Tibial nerve (tissue), 4 donors: Measurements from ENCODE around the gene SMYD3. TPM values are rescaled to one million over a fixed set of nuclear protein-coding genes. Genes with fewer than 3 reads are reported as not detected.

Source experiments
- DNase-seq, 2 donors: peaks; one replicate each; pipeline ENCODE4 v3.0.0-alpha.2; 2019; ENCODE audit warnings: low spot score in 2 of 2
- H3K27ac ChIP-seq, 4 donors: fragments of 200-600 bp; sonication (generic) in 3 of 4; one replicate each; pipeline ENCODE4 v1.5.1; 2017 to 2019; ENCODE audit warnings: mild to moderate bottlenecking in 1 of 4
- H3K27me3 ChIP-seq, 2 donors: fragments of 200-600 bp; sonication (generic) in 1 of 2; one replicate each; pipeline versions ENCODE4 v1.5.1 to v1.6.0; 2017 to 2019
- H3K36me3 ChIP-seq, 3 donors: fragments of 200-600 bp; sonication (generic); one replicate each; pipeline ENCODE4 v1.5.1; 2018 to 2019
- H3K4me1 ChIP-seq, 4 donors: fragments of 200-600 bp; sonication (generic) in 3 of 4; one replicate each; pipeline ENCODE4 v1.5.1; 2017 to 2019
- H3K4me3 ChIP-seq, 4 donors: fragments of 200-600 bp; sonication (generic) in 3 of 4; one replicate each; pipeline ENCODE4 v1.5.1; 2017 to 2019; ENCODE audit warnings: mild to moderate bottlenecking in 1 of 4, moderate library complexity in 1 of 4
- H3K9me3 ChIP-seq, 4 donors: fragments of 200-600 bp; sonication (generic) in 3 of 4; one replicate each; pipeline ENCODE4 v1.5.1; 2017 to 2019
- EP300 ChIP-seq, 2 donors: sonication (generic); formaldehyde crosslinking; IDR thresholded peaks; one replicate each; pipeline ENCODE4 v1.6.1; 2017; ENCODE audit warnings: antibody characterized with exemption in 2 of 2, mild to moderate bottlenecking in 1 of 2
- POLR2A ChIP-seq, 2 donors: fragments of 450-650 bp; IDR thresholded peaks; one replicate each; pipeline ENCODE4 v1.6.1; 2017; ENCODE audit warnings: antibody characterized with exemption in 2 of 2, mild to moderate bottlenecking in 2 of 2, moderate library complexity in 2 of 2
- WGBS, 2 donors: methylation state at CpG; one replicate each; pipeline ENCODE4 v1.1.5; 2018; 5-methylcytosine and 5-hydroxymethylcytosine counted together
- total RNA-seq, 4 donors: library from RNA; depleted of rRNA; stranded (reverse); fragments of >200 nt; gene quantifications; one replicate each; pipeline ENCODE4 v1.1.0, GENCODE V29; 2016
- TF ChIP-seq, protein P1 (sequence below), 5 experiments: fragments of 200-600 bp in 3 of 5; fragments of 450-650 bp in 2 of 5; sonication (generic) in 3 of 5; IDR thresholded peaks; one replicate each; pipeline ENCODE4 v1.5.1; 2016 to 2019; ENCODE audit warnings: antibody characterized with exemption in 5 of 5, mild to moderate bottlenecking in 3 of 5, moderate library complexity in 2 of 5

The SMYD3 gene
- total RNA-seq, 4 donors from 2014 or later: 22.2 to 30.3 (median 27.0) TPM

DNA sequence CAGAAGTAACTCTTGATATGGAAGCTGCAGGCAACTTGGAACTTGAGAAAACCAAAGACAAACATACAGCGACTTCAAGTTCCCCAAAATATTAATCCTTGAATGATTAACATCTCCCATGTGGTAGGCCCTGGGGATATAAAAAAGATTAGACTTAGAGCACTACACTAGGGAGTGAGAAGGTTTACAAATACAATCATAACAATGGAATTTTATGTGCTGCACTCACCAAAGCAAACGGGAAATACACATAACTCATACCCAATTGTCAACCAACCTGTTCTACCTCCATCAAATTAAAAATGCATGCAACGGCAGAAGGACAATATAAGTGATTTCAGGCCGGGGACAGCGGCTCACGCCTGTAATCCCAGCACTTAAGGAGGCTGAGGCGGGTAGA is 3.7 kb downstream of the SMYD3 start:
- H3K4me3 ChIP-seq: no peak overlapping the region
- no peaks in the 10 kb centered on the region for H3K27me3 ChIP-seq
- H3K36me3 ChIP-seq: no peaks in the 10 kb centered on the region
- H3K9me3 ChIP-seq: no peaks in the 10 kb centered on the region
- TF ChIP-seq POLR2A (IDR thresholded peaks at IDR 0.05) (no peak), EP300 (IDR thresholded peaks at IDR 0.05) (no peak)
- TF ChIP-seq, protein P1, sequence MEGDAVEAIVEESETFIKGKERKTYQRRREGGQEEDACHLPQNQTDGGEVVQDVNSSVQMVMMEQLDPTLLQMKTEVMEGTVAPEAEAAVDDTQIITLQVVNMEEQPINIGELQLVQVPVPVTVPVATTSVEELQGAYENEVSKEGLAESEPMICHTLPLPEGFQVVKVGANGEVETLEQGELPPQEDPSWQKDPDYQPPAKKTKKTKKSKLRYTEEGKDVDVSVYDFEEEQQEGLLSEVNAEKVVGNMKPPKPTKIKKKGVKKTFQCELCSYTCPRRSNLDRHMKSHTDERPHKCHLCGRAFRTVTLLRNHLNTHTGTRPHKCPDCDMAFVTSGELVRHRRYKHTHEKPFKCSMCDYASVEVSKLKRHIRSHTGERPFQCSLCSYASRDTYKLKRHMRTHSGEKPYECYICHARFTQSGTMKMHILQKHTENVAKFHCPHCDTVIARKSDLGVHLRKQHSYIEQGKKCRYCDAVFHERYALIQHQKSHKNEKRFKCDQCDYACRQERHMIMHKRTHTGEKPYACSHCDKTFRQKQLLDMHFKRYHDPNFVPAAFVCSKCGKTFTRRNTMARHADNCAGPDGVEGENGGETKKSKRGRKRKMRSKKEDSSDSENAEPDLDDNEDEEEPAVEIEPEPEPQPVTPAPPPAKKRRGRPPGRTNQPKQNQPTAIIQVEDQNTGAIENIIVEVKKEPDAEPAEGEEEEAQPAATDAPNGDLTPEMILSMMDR (IDR thresholded peaks at IDR 0.05): no peak
- 78 to 81% methylated on average over 7 of the region's 7 CpGs for WGBS, 2 donors
- DNase-seq: no peak
- H3K27ac ChIP-seq: no peak overlapping the region
- H3K4me1 ChIP-seq: peaks cover 0 to 17% (median 8%) of the 10 kb centered on the region in 4 donors

DNA sequence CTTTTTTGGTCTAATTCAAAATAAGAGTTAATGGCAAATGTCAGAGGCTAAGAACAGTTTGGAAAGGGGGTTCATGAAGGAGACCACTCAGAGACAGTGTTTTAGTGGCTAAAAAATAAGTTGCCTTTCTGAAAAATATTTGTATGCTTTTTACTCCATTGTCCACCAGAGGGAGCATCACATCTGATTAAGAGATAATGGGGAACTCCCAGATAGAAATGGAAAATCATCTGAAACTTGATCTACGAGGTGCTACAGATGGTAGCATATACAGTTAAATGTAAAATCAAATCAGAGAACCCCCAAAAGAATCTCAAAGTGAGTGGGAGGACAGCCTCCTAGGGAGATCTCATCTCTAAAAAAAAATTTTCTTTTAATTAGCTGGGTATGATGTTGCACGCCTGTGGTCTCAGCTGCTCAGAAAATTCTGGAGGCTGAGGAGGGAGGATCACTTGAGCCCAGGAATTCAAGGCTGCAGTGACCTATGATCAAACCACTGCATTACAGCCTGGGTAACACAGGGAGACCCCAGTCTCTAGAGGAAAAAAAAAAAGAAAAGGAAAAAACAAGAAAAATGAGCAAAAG is 9.7 kb downstream of the SMYD3 start:
- no peak overlapping the region for H3K27ac ChIP-seq
- no peaks in the 10 kb centered on the region for H3K9me3 ChIP-seq
- peak in 1 of 2 donors; percentile 52 for DNase-seq
- H3K27me3 ChIP-seq: no peaks in the 10 kb centered on the region
- H3K36me3 ChIP-seq: no peaks in the 10 kb centered on the region
- no peak overlapping the region for H3K4me3 ChIP-seq
- no peak for TF ChIP-seq POLR2A (IDR thresholded peaks at IDR 0.05)
- TF ChIP-seq, protein P1 (IDR thresholded peaks at IDR 0.05): peak; percentile 62 to 77 (median 70)
- peaks cover 0 to 4% (median under 1%) of the 10 kb centered on the region in 4 donors for H3K4me1 ChIP-seq
- WGBS, 2 donors: 48 to 51% methylated on average over 2 of the region's 2 CpGs

DNA sequence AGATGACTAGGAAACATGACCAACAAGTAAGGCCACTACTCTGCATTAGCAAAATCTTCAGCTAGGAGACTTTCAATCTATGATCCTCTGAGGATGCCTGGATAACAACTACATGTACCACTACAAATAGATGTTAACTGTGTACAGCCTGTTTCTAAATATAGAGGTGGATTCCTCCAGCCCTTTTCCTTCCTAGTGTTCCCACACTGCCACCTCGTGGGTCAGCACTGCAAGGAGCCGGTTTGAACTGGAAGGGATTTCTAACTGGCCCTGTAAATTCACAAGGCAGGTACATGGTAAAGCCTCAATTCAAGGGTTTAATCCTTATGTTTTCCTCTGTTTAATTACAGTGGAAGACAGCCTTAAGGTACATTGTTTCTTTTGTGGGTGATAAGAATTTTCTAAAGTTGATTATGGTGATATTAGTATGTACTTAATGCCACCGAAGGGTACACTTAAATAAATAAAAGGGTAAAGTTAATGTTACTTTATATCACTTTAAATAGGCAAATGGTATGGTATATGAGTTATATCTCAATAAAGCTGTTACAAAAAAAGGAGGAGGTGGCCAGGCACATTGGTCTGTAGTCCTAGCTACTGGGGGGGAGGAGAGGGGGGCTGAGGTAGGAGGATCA is 14.4 kb downstream of the SMYD3 start:
- DNase-seq: peak; percentile 28 to 54
- peaks cover 0 to 5% (median 2%) of the 10 kb centered on the region in 4 donors for H3K4me1 ChIP-seq
- H3K36me3 ChIP-seq: no peaks in the 10 kb centered on the region
- TF ChIP-seq, protein P1 (IDR thresholded peaks at IDR 0.05): peak; percentile 53 to 81 (median 67)
- TF ChIP-seq EP300 (IDR thresholded peaks at IDR 0.05): no peak
- WGBS, 2 donors: 29 to 33% methylated on average over 3 of the region's 3 CpGs
- no peaks in the 10 kb centered on the region for H3K27me3 ChIP-seq
- no peak overlapping the region for H3K4me3 ChIP-seq
- H3K27ac ChIP-seq: peak overlapping the region in 2 of 4 donors; percentile 25 to 49
- H3K9me3 ChIP-seq: no peaks in the 10 kb centered on the region

DNA sequence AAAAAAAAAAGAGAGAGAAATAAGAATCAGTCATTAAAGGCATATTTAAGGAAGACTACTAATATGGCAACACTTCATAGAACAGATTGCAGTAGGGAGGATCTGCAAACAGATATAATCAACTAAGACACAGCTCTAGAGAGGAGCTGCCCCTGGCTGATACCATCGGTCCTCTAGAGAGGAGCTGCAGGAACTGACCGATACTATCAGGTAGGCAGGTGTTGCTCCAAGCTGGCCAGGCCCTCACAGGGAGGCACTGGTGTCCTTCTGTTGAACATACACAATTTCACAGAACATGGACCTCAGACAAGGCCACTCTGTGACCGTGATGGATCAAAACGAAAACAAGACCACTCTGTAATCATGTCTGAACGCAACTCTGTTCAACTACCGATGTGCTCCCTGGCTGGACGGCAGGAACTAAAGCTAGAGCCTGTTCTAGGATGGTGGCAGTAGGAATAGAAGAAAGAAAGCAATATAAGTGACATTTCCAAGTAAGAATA is 15.5 kb downstream of the SMYD3 start:
- no peaks in the 10 kb centered on the region for H3K9me3 ChIP-seq
- TF ChIP-seq, protein P1 (IDR thresholded peaks at IDR 0.05): no peak
- TF ChIP-seq EP300 (IDR thresholded peaks at IDR 0.05) (no peak), POLR2A (IDR thresholded peaks at IDR 0.05) (no peak)
- H3K4me1 ChIP-seq: peaks cover 0 to 5% (median 2%) of the 10 kb centered on the region in 4 donors
- no peak for DNase-seq
- peak overlapping the region in 1 of 4 donors; percentile 49 for H3K27ac ChIP-seq
- WGBS, 2 donors: 83 to 86% methylated on average over 7 of the region's 7 CpGs
- H3K27me3 ChIP-seq: no peaks in the 10 kb centered on the region
- no peak overlapping the region for H3K4me3 ChIP-seq
- no peaks in the 10 kb centered on the region for H3K36me3 ChIP-seq

DNA sequence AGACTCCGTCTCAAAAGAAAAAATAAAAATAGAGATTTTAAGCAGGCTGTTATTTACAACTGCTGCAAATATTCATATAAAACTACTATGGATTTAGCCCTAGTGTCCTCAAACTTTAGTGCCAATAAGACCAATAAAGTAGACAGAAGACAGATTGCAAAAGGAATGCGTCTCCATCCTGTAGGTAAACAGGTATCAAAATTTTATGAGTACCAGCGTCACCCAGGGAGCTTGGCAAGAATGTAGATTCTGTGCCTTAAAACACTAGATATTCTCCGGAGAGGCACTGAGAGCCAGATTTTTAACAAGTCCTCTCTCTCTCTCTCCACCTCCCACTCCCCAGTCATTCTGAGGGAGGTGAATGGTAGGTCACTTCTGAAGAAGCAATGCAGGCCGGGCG is 18.4 kb downstream of the SMYD3 start:
- DNase-seq: no peak
- Histone ChIP-seq H3K4me1 (peaks cover 0 to 6% (median 2%) of the 10 kb centered on the region in 4 donors), H3K4me3 (no peak overlapping the region), H3K36me3 (no peaks in the 10 kb centered on the region), H3K27ac (no peak overlapping the region), H3K27me3 (no peaks in the 10 kb centered on the region), H3K9me3 (no peaks in the 10 kb centered on the region)
- TF ChIP-seq POLR2A (IDR thresholded peaks at IDR 0.05) (no peak), EP300 (IDR thresholded peaks at IDR 0.05) (no peak)
- TF ChIP-seq, protein P1 (IDR thresholded peaks at IDR 0.05): no peak
- 83 to 88% methylated on average over 6 of the region's 6 CpGs for WGBS, 2 donors
